GM19468 (cell line): ENCODE measurements around the gene SLC4A1AP.
"Not testable (repeated sequence)": the region's sequence is repeated elsewhere in the genome, so short reads cannot be mapped to it uniquely, and the experiment has no call there.

Experiments used
- ATAC-seq: cut with Tn5 transposase; IDR thresholded peaks from one replicate; pipeline ENCODE4 v1.9.1; 2021; ENCODE audit warnings: mild to moderate bottlenecking, moderate library complexity, moderate number of reproducible peaks; ENCODE audit not compliant: unreplicated experiment; ENCODE audit errors: extremely low read depth

Gene SLC4A1AP

GRCh38 chr2:27651056-27651455 is 12.6 kb upstream of the SLC4A1AP start:
- no peak for ATAC-seq

GRCh38 chr2:27652341-27652740 is 11.3 kb upstream of the SLC4A1AP start:
- no peak for ATAC-seq

GRCh38 chr2:27652790-27653189 is 10.9 kb upstream of the SLC4A1AP start:
- no peak for ATAC-seq

- ATAC-seq: no peak
These were observed 10.3 kb upstream of the SLC4A1AP start for GRCh38 chr2:27653397-27653796.

- ATAC-seq: no peak
These were observed 8.3 kb upstream of the SLC4A1AP start for GRCh38 chr2:27655155-27655951.

GRCh38 chr2:27661371-27661770 is 2.3 kb upstream of the SLC4A1AP start:
- ATAC-seq: no peak

- ATAC-seq: no peak
These were observed 475 bp downstream of the SLC4A1AP start for GRCh38 chr2:27664154-27664574.

- ATAC-seq: no peak
These were observed 1.1 kb downstream of the SLC4A1AP start for GRCh38 chr2:27664622-27665363.

- no peak for ATAC-seq
These were observed 3.8 kb downstream of the SLC4A1AP start for GRCh38 chr2:27667446-27667845.

GRCh38 chr2:27671235-27671634 is 7.5 kb downstream of the SLC4A1AP start:
- ATAC-seq: no peak

GRCh38 chr2:27672723-27673486 is 9.2 kb downstream of the SLC4A1AP start:
- no peak for ATAC-seq

GRCh38 chr2:27680571-27680970 is 16.9 kb downstream of the SLC4A1AP start:
- no peak for ATAC-seq

GRCh38 chr2:27681841-27682240 is 18.2 kb downstream of the SLC4A1AP start:
- ATAC-seq: no peak

- not testable (repeated sequence) for ATAC-seq
These were observed 18.7 kb downstream of the SLC4A1AP start for GRCh38 chr2:27682334-27682771.

- no peak for ATAC-seq
These were observed 19.8 kb downstream of the SLC4A1AP start for GRCh38 chr2:27683390-27684071.

- ATAC-seq: not testable (repeated sequence)
These were observed 21.3 kb downstream of the SLC4A1AP start for GRCh38 chr2:27685006-27685405.

- no peak for ATAC-seq
These were observed 21.9 kb downstream of the SLC4A1AP start for GRCh38 chr2:27685577-27685976.

- ATAC-seq: no peak
These were observed 23.5 kb downstream of the SLC4A1AP start for GRCh38 chr2:27687232-27687631.

GRCh38 chr2:27689424-27689823 is 25.7 kb downstream of the SLC4A1AP start:
- ATAC-seq: no peak

- ATAC-seq: no peak
These were observed 26.4 kb downstream of the SLC4A1AP start for GRCh38 chr2:27690052-27690451.
